Osteoblast (primary cell): Measurements from ENCODE around the gene ASGR2. TPM values are rescaled to one million over a fixed set of nuclear protein-coding genes. Genes with fewer than 3 reads are reported as not detected.
"Not testable (repeated sequence)": the region's sequence is repeated elsewhere in the genome, so short reads cannot be mapped to it uniquely, and the experiment has no call there.

Experiments used
- DNase-seq: peaks from one replicate; pipeline ENCODE4 v3.0.0; 2011; ENCODE audit warnings: low spot score, mixed read lengths; ENCODE audit not compliant: insufficient read length; ENCODE audit errors: missing footprints
- H2AFZ ChIP-seq: 2 replicates; pipeline ENCODE4 v1.6.0; 2011; ENCODE audit warnings: mild to moderate bottlenecking, low read length
- H3K27ac ChIP-seq: 2 replicates; pipeline ENCODE4 v1.5.1; 2011; ENCODE audit warnings: mild to moderate bottlenecking, low read depth, low read length, moderate library complexity
- H3K27me3 ChIP-seq: 2 replicates; pipeline ENCODE4 v1.6.0; 2012; ENCODE audit warnings: mild to moderate bottlenecking, control low read depth, inconsistent platforms, low read length, moderate library complexity; ENCODE audit not compliant: insufficient read depth
- H3K36me3 ChIP-seq: 2 replicates; pipeline ENCODE4 v1.5.1; 2011; ENCODE audit warnings: mild to moderate bottlenecking, low read length, control low read depth, moderate library complexity; ENCODE audit not compliant: insufficient read depth
- H3K4me1 ChIP-seq: 2 replicates; pipeline ENCODE4 v1.5.1; 2011; ENCODE audit warnings: mild to moderate bottlenecking, low read length, control low read depth, moderate library complexity; ENCODE audit not compliant: insufficient read depth
- H3K4me2 ChIP-seq: 2 replicates; pipeline ENCODE4 v1.6.0; 2011; ENCODE audit warnings: mild to moderate bottlenecking, low read length; ENCODE audit not compliant: insufficient read depth
- H3K4me3 ChIP-seq: fragments of 200-600 bp; sonication (generic); 3 replicates; pipeline ENCODE4 v1.5.1; 2012; ENCODE audit warnings: mild to moderate bottlenecking, low read length, inconsistent platforms; ENCODE audit not compliant: insufficient read depth
- H3K79me2 ChIP-seq: 2 replicates; pipeline ENCODE4 v1.6.0; 2012; ENCODE audit warnings: mild to moderate bottlenecking, low read length, control low read depth, inconsistent platforms; ENCODE audit not compliant: insufficient read depth
- H3K9me3 ChIP-seq: 2 replicates; pipeline ENCODE4 v1.5.1; 2011; ENCODE audit warnings: low read depth, low read length, control low read depth
- H4K20me1 ChIP-seq: 2 replicates; pipeline ENCODE4 v1.6.0; 2012; ENCODE audit warnings: mild to moderate bottlenecking, low read length, control low read depth; ENCODE audit not compliant: insufficient read depth
- total RNA-seq: library from RNA; depleted of rRNA; stranded (reverse); fragments of >200 nt; gene quantifications from 2 replicates; pipeline ENCODE4 v1.2.3, GENCODE V29; 2012
- TF ChIP-seq, protein P1 (sequence below): IDR thresholded peaks from 2 replicates; pipeline ENCODE4 v1.5.1; 2011; ENCODE audit warnings: mild to moderate bottlenecking, low read depth, low read length, moderate library complexity; ENCODE audit errors: extremely low read depth

ASGR2 gene
- total RNA-seq, 1 donor = under 0.01 TPM

DNA sequence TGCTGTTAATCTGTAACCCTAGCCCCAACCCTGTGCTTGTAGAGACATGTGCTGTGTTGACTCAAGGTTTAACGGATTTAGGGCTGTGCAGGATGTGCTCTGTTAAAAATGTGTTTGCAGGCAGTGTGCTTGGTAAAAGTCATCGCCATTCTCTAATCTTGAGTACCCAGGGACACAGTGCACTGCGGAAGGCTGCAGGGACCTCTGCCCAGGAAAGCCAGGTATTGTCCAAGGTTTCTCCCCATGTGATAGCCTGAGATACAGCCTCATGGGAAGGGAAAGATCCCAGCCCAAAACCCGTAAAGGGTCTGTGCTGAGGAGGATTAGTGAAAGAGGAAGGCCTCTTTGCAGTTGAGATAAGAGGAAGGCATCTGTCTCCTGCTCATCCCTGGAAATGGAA, 26.2 kb downstream of the ASGR2 start:
- not testable (repeated sequence) for H2AFZ ChIP-seq, H3K4me2 ChIP-seq

DNA sequence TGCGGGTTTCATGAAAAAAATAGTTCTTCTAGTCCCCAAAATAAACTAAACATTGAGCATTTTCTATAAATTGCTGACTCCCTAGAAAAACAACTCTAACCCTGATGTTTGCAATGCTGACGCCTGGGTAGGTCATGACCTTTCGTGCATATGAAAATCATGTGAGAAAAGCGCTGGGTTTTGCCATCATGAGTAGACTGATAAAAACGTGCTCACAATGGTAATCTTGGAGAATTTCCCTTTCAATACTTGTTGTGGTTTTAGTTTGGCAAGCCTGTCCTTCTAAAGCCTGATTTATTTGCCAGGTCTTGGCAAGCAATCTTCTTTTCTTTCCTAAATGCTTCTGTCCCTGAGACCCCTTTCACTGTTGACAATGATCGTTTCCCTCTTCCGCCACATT, 30.5 kb downstream of the ASGR2 start:
- no peaks in the 10 kb centered on the region for H3K79me2 ChIP-seq
- no peak overlapping the region for H3K4me3 ChIP-seq

More for the DNA sequence above, 26.2 kb downstream of the ASGR2 start:
- H3K9me3 ChIP-seq, H3K27me3 ChIP-seq, H3K4me1 ChIP-seq, H4K20me1 ChIP-seq, H3K4me3 ChIP-seq, DNase-seq, H3K79me2 ChIP-seq, H3K27ac ChIP-seq, H3K36me3 ChIP-seq: not testable (repeated sequence)

DNA sequence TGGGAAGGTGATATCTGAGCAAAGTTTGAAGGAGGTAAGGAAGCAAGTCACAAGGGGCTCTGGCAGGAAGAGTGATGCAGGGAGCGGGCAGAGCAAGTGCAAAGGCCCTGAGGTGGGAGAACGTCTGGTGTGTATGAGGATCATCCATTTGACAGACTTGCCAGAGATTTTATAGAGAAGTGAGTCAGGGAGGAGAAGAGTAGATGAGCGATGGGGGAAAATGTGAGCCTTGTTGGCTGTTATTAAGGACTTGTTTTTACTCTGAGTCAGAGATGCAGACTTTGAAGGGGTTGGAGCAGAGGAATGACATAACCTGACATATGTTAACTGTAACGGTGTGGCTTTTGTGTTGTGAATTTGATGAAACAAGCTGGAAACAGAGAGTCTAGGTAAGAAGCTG, 31.0 kb downstream of the ASGR2 start:
- Histone ChIP-seq H4K20me1 (no peaks in the 10 kb centered on the region), H3K4me3 (no peak overlapping the region), H3K4me2 (no peak overlapping the region), H3K4me1 (peaks cover 3% of the 10 kb centered on the region), H3K9me3 (no peaks in the 10 kb centered on the region), H2AFZ (no peak overlapping the region), H3K36me3 (no peaks in the 10 kb centered on the region), H3K27me3 (peaks cover 15% of the 10 kb centered on the region), H3K27ac (no peak overlapping the region), H3K79me2 (no peaks in the 10 kb centered on the region)
- DNase-seq = no peak
- TF ChIP-seq, protein P1, sequence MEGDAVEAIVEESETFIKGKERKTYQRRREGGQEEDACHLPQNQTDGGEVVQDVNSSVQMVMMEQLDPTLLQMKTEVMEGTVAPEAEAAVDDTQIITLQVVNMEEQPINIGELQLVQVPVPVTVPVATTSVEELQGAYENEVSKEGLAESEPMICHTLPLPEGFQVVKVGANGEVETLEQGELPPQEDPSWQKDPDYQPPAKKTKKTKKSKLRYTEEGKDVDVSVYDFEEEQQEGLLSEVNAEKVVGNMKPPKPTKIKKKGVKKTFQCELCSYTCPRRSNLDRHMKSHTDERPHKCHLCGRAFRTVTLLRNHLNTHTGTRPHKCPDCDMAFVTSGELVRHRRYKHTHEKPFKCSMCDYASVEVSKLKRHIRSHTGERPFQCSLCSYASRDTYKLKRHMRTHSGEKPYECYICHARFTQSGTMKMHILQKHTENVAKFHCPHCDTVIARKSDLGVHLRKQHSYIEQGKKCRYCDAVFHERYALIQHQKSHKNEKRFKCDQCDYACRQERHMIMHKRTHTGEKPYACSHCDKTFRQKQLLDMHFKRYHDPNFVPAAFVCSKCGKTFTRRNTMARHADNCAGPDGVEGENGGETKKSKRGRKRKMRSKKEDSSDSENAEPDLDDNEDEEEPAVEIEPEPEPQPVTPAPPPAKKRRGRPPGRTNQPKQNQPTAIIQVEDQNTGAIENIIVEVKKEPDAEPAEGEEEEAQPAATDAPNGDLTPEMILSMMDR = no peak

More for the DNA sequence above, 30.5 kb downstream of the ASGR2 start:
- no peaks in the 10 kb centered on the region for H3K9me3 ChIP-seq
- no peak overlapping the region for H2AFZ ChIP-seq
- H3K36me3 ChIP-seq = no peaks in the 10 kb centered on the region
- TF ChIP-seq, protein P1 = no peak
- no peak for DNase-seq
- H3K27me3 ChIP-seq = peaks cover 10% of the 10 kb centered on the region
- H3K4me1 ChIP-seq = peaks cover 3% of the 10 kb centered on the region
- H4K20me1 ChIP-seq = no peaks in the 10 kb centered on the region
- H3K4me2 ChIP-seq = no peak overlapping the region
- H3K27ac ChIP-seq = no peak overlapping the region

DNA sequence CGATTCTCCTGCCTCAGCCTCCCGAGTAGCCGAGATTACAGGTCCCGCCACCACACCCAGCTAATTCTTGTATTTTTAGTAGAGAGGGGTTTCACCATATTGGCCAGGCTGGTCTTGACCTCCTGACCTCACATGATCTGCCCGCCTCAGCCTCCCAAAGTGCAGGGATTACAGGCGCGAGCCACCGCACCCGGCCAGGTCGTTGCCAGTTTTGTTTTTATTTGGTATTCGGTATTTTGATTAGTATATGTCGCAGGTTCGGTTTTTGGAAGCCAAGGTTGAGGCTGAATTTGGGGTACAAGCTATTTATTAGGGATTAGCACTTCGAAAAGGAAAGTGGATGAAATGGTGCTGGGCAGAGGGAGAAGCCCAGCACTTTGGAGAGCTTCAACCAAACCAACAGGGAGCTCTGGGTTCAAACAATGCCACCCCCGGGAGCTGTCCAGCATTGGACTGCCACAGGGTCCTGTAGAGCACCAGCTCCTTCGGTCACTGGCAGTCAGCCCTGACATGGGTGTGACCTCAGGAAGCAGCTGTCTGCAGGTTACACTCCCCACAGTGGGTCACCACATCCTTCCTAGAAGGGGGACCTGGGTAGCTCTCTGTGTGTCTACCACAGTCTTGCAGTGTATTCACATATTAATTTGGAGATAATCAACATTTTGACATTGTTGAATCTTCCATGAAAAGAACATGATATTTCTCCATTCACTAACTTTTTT, 33.1 kb downstream of the ASGR2 start:
- Histone ChIP-seq H4K20me1 (no peaks in the 10 kb centered on the region), H3K79me2 (no peaks in the 10 kb centered on the region), H3K9me3 (no peaks in the 10 kb centered on the region), H3K36me3 (no peaks in the 10 kb centered on the region), H2AFZ (no peak overlapping the region), H3K4me1 (peaks cover 3% of the 10 kb centered on the region), H3K4me3 (no peak overlapping the region), H3K4me2 (no peak overlapping the region), H3K27ac (no peak overlapping the region), H3K27me3 (peaks cover 13% of the 10 kb centered on the region)
- TF ChIP-seq, protein P1 = no peak
- DNase-seq = no peak
